8988T (cell line): ENCODE results near the gene CCDC122.
"Not testable (repeated sequence)": the region's sequence is repeated elsewhere in the genome, so short reads cannot be mapped to it uniquely, and the experiment has no call there.

Source experiments
- DNase-seq: peaks from one replicate; pipeline ENCODE4 v3.0.0; 2011

The CCDC122 gene

DNA sequence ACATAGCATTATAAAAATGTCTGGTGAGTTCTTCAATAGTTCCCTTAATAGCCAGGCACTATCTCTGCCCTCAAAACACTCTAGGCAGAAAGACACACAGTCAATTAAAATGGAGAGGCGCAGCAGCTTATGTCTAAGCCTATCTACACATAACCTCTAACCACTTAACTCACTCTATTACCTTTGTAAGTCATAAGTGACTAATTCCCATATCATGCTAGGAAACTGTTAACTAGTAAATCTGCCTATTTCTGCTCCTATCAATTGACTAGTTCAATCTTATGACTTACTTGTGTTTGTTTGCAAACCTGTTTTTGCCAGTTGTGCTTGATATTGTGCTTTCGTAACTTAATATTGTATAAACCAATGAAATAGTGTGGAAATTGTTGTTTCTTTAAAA lies 3.2 kb downstream of the CCDC122 start:
- DNase-seq = no peak

GRCh38 chr13:43874504-43875092 lies 4.9 kb downstream of the CCDC122 start:
- DNase-seq = no peak

- DNase-seq = no peak
Observed at GRCh38 chr13:43872181-43872580, 7.4 kb downstream of the CCDC122 start.

DNA sequence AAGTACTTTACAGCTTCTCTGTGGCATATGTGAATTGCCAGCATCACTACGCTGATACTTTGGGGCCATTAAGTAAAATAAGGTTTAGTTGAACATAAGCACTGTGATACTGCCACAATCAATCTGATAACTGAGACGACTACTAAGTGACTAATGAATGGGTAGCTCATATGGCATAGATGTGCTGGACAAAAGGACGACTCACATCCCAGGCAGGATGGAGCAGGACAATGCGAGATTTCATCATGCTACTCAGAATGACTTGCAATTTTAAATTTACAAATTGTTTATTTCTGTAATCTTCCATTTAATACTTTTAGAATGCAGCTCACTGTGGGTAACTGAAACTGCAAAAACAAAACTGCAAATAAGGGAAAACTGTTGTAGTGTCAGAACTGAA lies 13.6 kb downstream of the CCDC122 start:
- DNase-seq = no peak

DNA sequence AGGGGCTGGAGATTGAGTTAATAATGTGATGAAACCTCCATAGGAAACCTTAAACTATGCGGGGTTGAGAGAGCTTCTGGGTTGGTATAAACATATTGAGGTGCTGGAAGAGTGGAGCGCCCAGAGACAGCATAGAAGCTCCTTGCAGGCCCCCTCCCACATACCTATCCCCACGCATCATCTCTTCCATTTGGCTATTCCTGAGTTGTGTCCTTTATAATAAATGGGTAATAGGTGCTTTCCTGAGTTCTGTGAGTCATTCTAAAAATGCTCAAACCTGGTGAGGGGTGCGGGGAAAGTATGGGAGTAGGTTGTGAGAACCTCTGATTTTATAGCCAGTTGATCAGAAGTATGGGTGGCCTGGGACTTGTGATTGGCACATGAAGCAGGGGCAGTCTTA lies 14.6 kb downstream of the CCDC122 start:
- DNase-seq = no peak

GRCh38 chr13:43861863-43862262 lies 17.7 kb downstream of the CCDC122 start:
- no peak for DNase-seq

- DNase-seq = no peak
Observed at GRCh38 chr13:43852923-43853404, 26.6 kb downstream of the CCDC122 start.

DNA sequence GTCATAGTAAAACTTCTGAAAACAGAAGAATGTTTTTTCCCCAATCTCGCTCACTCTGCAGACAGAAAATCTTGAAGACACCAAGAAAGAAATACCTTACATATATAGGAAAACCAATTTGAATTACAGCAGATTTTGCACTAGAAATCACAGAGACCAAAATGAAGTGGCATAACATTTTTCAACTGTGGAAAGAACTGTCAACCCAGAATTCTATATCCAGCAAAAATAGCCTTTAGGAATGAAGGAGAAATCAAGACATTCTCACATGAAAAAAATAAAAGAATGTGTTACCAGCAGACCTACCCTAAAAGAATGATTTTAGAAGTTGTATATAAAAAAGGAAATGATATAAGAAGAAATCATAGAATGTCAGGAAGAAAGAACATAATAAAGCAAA lies 28.7 kb downstream of the CCDC122 start:
- DNase-seq = no peak

DNA sequence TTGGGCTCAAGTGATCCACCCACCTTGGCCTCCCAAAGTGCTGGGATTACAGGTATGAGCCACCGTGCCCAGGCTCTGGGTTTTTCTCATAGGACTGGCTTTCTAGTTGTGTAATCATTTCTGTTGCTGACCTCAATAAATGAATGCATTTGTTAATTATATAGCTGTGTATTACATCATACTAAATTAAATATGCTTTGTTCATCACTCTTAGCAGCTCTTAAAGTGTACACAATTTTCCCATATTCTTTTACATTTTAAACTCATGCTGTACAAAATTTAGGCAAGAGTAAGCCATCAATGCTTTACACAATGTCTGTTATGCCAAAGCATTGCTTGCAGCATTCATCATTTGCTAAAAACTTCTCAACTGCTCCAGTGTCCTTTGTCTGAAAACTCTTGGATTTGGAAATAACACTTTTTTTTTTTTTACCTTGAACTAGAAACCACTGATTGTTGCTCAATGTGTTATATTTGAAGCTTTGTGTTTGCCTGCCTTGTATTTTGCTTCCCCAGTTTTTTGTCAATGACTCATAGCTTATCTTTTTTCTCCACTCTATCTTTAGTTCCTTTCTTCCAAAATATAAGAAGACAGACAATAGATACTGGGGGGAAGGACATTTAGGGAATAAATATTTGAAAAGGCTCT lies 31.4 kb downstream of the CCDC122 start:
- no peak for DNase-seq

DNA sequence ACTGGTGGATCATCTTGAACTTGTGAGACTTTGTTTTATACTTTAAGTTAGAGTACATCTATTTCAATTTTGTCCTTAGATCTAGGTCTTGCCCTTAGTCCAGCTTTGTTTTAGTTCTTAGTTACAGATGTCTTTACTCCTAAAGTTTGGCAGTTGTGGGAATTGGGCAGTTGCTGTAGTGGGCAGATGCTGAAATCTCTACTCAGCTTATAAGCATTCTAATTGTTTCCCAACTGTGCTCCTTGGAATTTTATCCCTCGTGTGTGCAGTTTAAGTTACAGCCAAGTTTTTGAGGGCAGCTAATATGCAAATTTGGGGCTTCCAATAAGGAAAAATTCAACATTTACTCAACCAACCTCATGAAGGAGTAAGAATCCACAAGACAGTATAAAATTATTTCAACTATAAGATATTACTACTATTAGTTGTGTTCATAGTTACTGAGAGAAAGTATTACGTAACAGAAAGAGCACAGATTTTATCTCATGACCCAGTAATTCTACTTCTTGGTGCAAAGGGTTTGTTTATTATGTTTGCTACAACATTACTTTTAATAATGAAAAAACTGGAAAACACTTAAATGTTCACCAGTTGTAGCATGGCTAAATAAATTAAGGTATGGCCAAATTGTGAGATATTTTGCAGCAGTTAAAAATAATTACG lies 32.9 kb downstream of the CCDC122 start:
- no peak for DNase-seq

GRCh38 chr13:43838909-43839308 lies 40.6 kb downstream of the CCDC122 start:
- no peak for DNase-seq

DNA sequence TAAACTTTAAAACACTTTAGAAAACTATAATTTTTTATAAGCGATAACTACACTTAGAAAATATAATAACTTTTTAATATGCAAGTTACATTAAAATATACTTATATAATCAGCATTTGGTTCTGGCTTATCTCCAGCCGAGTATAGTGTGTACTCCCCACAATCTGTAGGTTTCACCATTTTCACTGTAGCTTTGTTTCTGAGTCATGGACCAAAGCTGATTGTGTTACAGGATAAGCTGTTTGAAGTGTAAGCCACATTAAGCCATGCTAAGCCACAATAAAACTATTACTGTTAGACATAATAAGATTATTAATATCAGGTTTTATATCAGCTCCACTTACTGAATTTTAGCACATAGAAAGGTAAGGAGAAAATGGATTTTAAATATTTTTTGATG lies 43.8 kb downstream of the CCDC122 start:
- no peak for DNase-seq

GRCh38 chr13:43831088-43831487 lies 48.5 kb downstream of the CCDC122 start:
- no peak for DNase-seq

- DNase-seq = no peak
Observed at GRCh38 chr13:43830497-43830881, 49.1 kb downstream of the CCDC122 start.

DNA sequence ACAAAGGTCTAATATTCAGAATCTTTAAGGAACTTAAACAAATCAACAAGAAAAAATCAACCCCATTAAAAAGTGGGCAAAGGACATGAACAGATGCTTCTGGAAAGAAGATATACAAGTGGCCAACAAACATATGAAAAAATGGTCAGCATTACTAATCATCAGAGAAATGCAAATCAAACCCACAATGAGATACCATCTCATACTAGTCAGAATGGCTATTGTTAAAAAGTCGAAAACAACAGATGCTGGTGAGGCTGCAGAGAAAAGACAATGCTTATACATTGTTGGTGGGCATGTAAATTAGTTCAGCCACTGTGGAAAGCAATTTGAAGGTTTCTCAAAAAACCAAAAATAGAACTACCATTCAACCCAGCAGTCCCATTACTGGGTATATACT lies 54.9 kb downstream of the CCDC122 start:
- not testable (repeated sequence) for DNase-seq

DNA sequence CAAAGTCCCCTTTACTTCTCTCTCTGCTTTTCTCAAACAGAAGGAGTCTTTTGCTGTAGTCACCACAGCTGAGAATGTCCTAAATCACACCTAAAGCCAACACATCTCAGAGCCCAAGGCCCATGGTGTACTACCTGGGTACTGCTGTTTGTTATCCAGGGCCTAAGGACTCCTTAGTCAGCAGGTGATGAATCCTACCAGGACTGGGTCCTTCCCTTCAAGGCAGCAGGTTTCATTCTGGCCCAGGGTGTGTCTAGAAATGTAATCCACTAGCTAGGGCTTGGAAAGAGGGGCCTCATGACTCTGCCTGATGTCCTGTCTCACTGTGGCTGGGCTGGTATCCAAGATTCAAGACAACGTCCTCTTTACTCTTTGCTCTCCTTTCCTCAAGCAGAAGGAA lies 56.6 kb downstream of the CCDC122 start:
- no peak for DNase-seq

GRCh38 chr13:43816401-43816889 lies 63.1 kb downstream of the CCDC122 start:
- no peak for DNase-seq

DNA sequence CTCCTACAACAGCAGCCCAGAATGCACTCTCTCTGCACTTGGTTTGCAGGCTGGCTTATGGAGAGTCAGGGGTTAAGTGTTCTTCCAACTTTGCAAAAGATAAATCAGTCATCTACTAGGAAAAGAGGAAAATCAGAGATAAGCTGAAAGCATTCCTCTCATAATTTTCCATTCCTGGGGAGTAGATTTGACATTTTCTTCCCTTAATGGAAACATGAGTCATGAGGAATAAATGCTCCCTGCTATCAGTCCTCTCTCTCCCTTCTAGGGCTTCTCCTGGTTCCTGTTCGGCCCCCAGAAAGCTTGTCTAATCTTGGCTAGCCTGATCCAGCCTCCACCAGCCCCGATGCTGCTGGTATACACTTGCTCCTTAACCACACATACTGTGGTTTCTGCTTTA lies 64.3 kb downstream of the CCDC122 start:
- DNase-seq = no peak

DNA sequence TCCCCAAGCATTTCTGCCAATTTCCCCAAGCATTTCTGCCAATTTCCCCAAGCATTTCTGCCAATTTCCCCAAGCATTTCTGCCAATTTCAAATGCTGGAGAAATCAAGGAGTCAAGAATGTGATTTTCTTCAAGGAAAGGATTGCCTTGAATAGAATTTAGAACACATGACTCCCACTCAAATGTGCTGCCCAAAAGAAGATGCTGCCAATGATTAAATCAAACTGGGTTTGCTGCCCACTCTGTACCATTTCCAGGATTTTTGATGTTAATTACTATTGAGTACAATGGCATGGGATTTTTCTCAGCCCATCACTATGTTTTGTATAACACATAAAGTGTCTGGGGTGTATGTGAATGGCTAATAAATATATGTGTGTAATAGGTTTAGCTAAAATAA lies 70.9 kb downstream of the CCDC122 start:
- DNase-seq = no peak

- DNase-seq = no peak
Observed at GRCh38 chr13:43805681-43806128, 73.8 kb downstream of the CCDC122 start.

GRCh38 chr13:43805071-43805468 lies 74.5 kb downstream of the CCDC122 start:
- DNase-seq = peak; percentile 33

GRCh38 chr13:43804461-43805070 lies 75.0 kb downstream of the CCDC122 start:
- DNase-seq = no peak

- no peak for DNase-seq
Observed at GRCh38 chr13:43802511-43802910, 77.0 kb downstream of the CCDC122 start.

GRCh38 chr13:43800828-43801227 lies 78.7 kb downstream of the CCDC122 start:
- DNase-seq = no peak
